A549 (cell line): ENCODE results near the gene CTTN. TPM values are rescaled to one million over a fixed set of nuclear protein-coding genes. Genes with fewer than 3 reads are reported as not detected.

Experiments
- ATAC-seq, 2 experiments: fragments of 200-7000 bp in 1 of 2; fragments of >200 bp in 1 of 2; cut with Nextera tagmentation in 1 of 2; cut with Tn5 transposase in 1 of 2; 3 replicates each; pipeline versions ENCODE4 v1.8.0 to v1.9.1; 2018 to 2020; ENCODE audit warnings: mild to moderate bottlenecking in 1 of 2, moderate library complexity in 1 of 2
- CTCF ChIA-PET: fragments of 300-600 bp; sonication (Branson Sonifier 250); formaldehyde crosslinking; extraction: SDS; loops from one replicate; lab custom pipeline; 2021; ENCODE audit warnings: antibody characterized with exemption, inconsistent platforms; lab: Yijun Ruan, JAX
- POLR2A ChIA-PET: fragments of 350-600 bp; formaldehyde crosslinking; extraction: SDS; loops from one replicate; lab custom pipeline; 2021; ENCODE audit warnings: antibody characterized with exemption, inconsistent platforms; lab: Yijun Ruan, JAX
- DNase-seq, 2 experiments: peaks; one replicate each; pipeline versions ENCODE4 v3.0.0 to v3.0.0-alpha.2; 2011 to 2016; ENCODE audit warnings: low read depth in 1 of 2, low spot score in 1 of 2
- FAIRE-seq: peaks from 2 replicates; lab custom pipeline; 2011; peaks lifted over from hg19 to GRCh38; lab: Jason Lieb, UNC
- H3K27ac ChIP-seq, 2 experiments: fragments of >200 bp; sonication (Bioruptor Twin); formaldehyde crosslinking; 3 replicates each; pipeline ENCODE4 v1.5.1; 2016 to 2017
- H3K4me1 ChIP-seq: fragments of >200 bp; sonication (Bioruptor Twin); formaldehyde crosslinking; 3 replicates; pipeline ENCODE4 v1.6.1; 2016
- H3K4me2 ChIP-seq: fragments of >200 bp; sonication (Bioruptor Twin); formaldehyde crosslinking; 3 replicates; pipeline ENCODE4 v1.6.1; 2016
- H3K4me3 ChIP-seq: fragments of >200 bp; sonication (Bioruptor Twin); formaldehyde crosslinking; 3 replicates; pipeline ENCODE4 v1.5.1; 2016
- H3K9me3 ChIP-seq: fragments of >200 bp; sonication (Bioruptor Twin); formaldehyde crosslinking; 3 replicates; pipeline ENCODE4 v1.6.1; 2016
- BCL3 ChIP-seq: fragments of >200 bp; sonication (Bioruptor Twin); formaldehyde crosslinking; IDR thresholded peaks from 3 replicates; pipeline ENCODE4 v1.6.1; 2016
- BHLHE40 ChIP-seq: IDR thresholded peaks from 2 replicates; pipeline ENCODE4 v1.6.1; 2012; ENCODE audit warnings: low read depth, low read length, inconsistent platforms
- CBX8 ChIP-seq: fragments of 200-600 bp; sonication (generic); IDR thresholded peaks from 2 replicates; pipeline ENCODE4 v1.6.1; 2016
- CHD4 ChIP-seq: fragments of 200-600 bp; sonication (generic); IDR thresholded peaks from 2 replicates; pipeline ENCODE4 v1.6.1; 2016; ENCODE audit warnings: antibody characterized with exemption, mild to moderate bottlenecking, borderline replicate concordance
- ELK1 ChIP-seq: fragments of 150-350 bp; IDR thresholded peaks from 2 replicates; pipeline ENCODE4 v1.6.1; 2014; ENCODE audit warnings: low read depth, mild to moderate bottlenecking, low read length
- EP300 ChIP-seq, 2 experiments: fragments of >200 bp; sonication (Bioruptor Twin); formaldehyde crosslinking; IDR thresholded peaks; 2 replicates in 1 of 2; 3 replicates in 1 of 2; pipeline ENCODE4 v1.6.1; 2016 to 2017
- FOXS1 ChIP-seq: fragments of 250-450 bp; sonication (Bioruptor Pico); IDR thresholded peaks from 2 replicates; pipeline ENCODE4 v1.5.0; 2020; ENCODE audit warnings: mild to moderate bottlenecking, moderate library complexity
- GATA3 ChIP-seq: IDR thresholded peaks from 2 replicates; pipeline ENCODE4 v1.6.1; 2012; ENCODE audit warnings: borderline replicate concordance
- MAFK ChIP-seq: fragments of 450-650 bp; IDR thresholded peaks from 2 replicates; pipeline ENCODE4 v1.6.1; 2014; ENCODE audit not compliant: partially characterized antibody
- MAZ ChIP-seq: fragments of 150-350 bp; IDR thresholded peaks from 2 replicates; pipeline ENCODE4 v1.6.1; 2014; ENCODE audit warnings: antibody characterized with exemption, low read depth, low read length, borderline replicate concordance
- NFE2L2 ChIP-seq: fragments of 150-350 bp; conservative IDR thresholded peaks from 2 replicates; pipeline ENCODE4 v1.6.1; 2014; ENCODE audit warnings: low read length
- NR3C1 ChIP-seq: fragments of >200 bp; sonication (Bioruptor Twin); formaldehyde crosslinking; IDR thresholded peaks from 3 replicates; pipeline ENCODE4 v1.6.1; 2017
- RFX5 ChIP-seq: fragments of 450-650 bp; IDR thresholded peaks from 2 replicates; pipeline ENCODE4 v1.7.1; 2014; ENCODE audit warnings: antibody characterized with exemption, mild to moderate bottlenecking, moderate library complexity
- SREBF2 ChIP-seq: fragments of 450-650 bp; IDR thresholded peaks from 2 replicates; pipeline ENCODE4 v1.6.1; 2014; ENCODE audit warnings: mild to moderate bottlenecking, moderate library complexity
- WGBS: methylation state at CpG from one replicate; pipeline ENCODE4 v1.1.6; 2017; ENCODE audit errors: missing lambda C conversion rate; 5-methylcytosine and 5-hydroxymethylcytosine counted together
- polyA plus RNA-seq, 4 experiments: library from polyadenylated mRNA; depleted of rRNA in 3 of 4; stranded (reverse); fragments of >200 nt; fragmentation: RNase III in 1 of 4; extraction: RNeasy Plus Mini Kit Qiagen cat#74134 plus additional on column Dnase treatment in 1 of 4; gene quantifications; 2 replicates in 3 of 4; 3 replicates in 1 of 4; pipeline ENCODE4 v1.2.3, GENCODE V29; 2011 to 2017
- TF ChIP-seq, protein P1 (sequence below): fragments of 200-600 bp; sonication (generic); IDR thresholded peaks from 2 replicates; pipeline ENCODE4 v1.6.1; 2016; ENCODE audit warnings: antibody characterized with exemption, mild to moderate bottlenecking, moderate library complexity
- TF ChIP-seq, protein P2 (sequence below): IDR thresholded peaks from 2 replicates; pipeline ENCODE4 v1.6.1; 2012; ENCODE audit warnings: low read depth, borderline replicate concordance

The CTTN gene
- polyA plus RNA-seq, 2 of the 4 experiments (the other 2 are of a cell fraction): 140 to 214 TPM

DNA sequence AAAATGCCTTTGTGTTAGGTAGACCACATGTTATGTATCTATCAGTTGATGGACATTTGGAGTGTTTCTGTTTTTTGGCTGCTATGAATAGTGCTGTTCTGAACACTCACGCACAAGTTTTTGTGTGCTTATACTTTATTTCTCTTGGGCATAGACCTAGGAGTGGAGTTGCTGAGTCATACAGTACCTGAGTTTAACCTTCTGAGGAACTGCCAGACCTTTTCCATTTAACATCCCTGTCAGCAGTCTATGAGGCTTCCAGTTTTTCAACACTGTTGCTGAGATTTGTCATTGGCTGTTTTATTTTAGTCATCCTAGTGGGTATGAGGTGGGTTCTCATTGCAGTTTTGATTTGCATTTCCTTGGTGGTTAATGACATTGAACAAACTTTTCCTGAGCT lies 4.4 kb downstream of the CTTN start:
- no peak overlapping the region for H3K4me3 ChIP-seq
- H3K27ac ChIP-seq: peak overlapping the region; percentile 27 to 72; a peak in 4 of 6 replicates
- H3K4me1 ChIP-seq: peaks cover 34% of the 10 kb centered on the region
- ATAC-seq (no peak), FAIRE-seq (no peak), DNase-seq (no peak)
- POLR2A ChIA-PET: no interaction called here
- no peaks in the 10 kb centered on the region for H3K9me3 ChIP-seq
- 76% methylated on average over 1 of the region's 1 CpG for WGBS
- H3K4me2 ChIP-seq: peak overlapping the region; percentile 16; the same call in 2 of the 3 replicates
- CTCF ChIA-PET: no interaction called here
- TF ChIP-seq NR3C1 (no peak), MAZ (no peak), SREBF2 (no peak), MAFK (peak; percentile 49), EP300 (IDR thresholded peaks at IDR 0.05) (no peak)
- TF ChIP-seq, protein P1, sequence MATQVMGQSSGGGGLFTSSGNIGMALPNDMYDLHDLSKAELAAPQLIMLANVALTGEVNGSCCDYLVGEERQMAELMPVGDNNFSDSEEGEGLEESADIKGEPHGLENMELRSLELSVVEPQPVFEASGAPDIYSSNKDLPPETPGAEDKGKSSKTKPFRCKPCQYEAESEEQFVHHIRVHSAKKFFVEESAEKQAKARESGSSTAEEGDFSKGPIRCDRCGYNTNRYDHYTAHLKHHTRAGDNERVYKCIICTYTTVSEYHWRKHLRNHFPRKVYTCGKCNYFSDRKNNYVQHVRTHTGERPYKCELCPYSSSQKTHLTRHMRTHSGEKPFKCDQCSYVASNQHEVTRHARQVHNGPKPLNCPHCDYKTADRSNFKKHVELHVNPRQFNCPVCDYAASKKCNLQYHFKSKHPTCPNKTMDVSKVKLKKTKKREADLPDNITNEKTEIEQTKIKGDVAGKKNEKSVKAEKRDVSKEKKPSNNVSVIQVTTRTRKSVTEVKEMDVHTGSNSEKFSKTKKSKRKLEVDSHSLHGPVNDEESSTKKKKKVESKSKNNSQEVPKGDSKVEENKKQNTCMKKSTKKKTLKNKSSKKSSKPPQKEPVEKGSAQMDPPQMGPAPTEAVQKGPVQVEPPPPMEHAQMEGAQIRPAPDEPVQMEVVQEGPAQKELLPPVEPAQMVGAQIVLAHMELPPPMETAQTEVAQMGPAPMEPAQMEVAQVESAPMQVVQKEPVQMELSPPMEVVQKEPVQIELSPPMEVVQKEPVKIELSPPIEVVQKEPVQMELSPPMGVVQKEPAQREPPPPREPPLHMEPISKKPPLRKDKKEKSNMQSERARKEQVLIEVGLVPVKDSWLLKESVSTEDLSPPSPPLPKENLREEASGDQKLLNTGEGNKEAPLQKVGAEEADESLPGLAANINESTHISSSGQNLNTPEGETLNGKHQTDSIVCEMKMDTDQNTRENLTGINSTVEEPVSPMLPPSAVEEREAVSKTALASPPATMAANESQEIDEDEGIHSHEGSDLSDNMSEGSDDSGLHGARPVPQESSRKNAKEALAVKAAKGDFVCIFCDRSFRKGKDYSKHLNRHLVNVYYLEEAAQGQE: no peak

DNA sequence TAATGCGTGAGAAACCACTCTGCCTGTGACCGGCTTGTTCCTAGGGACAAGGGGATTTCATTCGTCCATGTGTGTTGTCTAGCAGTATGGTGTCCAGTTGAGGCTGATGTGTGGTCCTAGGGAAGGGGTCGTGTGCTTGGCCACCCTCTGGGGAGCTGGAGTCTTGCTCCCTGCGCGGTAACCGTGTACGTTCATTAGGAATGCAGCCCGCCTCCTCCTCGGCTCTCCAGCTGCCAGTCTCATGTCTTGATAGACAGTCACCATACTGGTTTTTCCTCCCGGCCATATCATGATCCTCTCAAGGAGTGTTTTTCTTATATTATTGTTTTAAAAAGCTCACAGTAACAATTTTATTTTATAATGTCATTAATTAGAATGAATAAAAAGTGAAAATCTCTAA lies 5.9 kb downstream of the CTTN start:
- no peak for ATAC-seq
- H3K4me2 ChIP-seq: no peak overlapping the region
- POLR2A ChIA-PET: no interaction called here

More for the DNA sequence above, 5.9 kb downstream of the CTTN start:
- H3K27ac ChIP-seq: no peak overlapping the region
- H3K4me3 ChIP-seq: no peak overlapping the region
- H3K9me3 ChIP-seq: no peaks in the 10 kb centered on the region
- H3K4me1 ChIP-seq: peaks cover 34% of the 10 kb centered on the region
- WGBS: 90% methylated on average over 11 of the region's 11 CpGs
- CTCF ChIA-PET: interaction anchor here (0.8 kb wide), 1 partner anchor 28 kb away, joined by 3 read pairs; no protein-coding TSS in a partner anchor
- no peak for TF ChIP-seq BHLHE40
- TF ChIP-seq BCL3: no peak
- TF ChIP-seq CHD4: no peak
- no peak for TF ChIP-seq NR3C1
- no peak for TF ChIP-seq NFE2L2
- TF ChIP-seq RFX5: no peak
- no peak for TF ChIP-seq ELK1
- TF ChIP-seq EP300 (IDR thresholded peaks at IDR 0.05): no peak
- TF ChIP-seq CBX8: no peak
- no peak for TF ChIP-seq GATA3
- no peak for TF ChIP-seq FOXS1 (CRISPR knock-in tag)
- TF ChIP-seq, protein P2, sequence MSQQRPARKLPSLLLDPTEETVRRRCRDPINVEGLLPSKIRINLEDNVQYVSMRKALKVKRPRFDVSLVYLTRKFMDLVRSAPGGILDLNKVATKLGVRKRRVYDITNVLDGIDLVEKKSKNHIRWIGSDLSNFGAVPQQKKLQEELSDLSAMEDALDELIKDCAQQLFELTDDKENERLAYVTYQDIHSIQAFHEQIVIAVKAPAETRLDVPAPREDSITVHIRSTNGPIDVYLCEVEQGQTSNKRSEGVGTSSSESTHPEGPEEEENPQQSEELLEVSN: no peak
- DNase-seq: no peak
- FAIRE-seq: no peak
